Measurements from ENCODE around the gene TRMT1L. TPM values are rescaled to one million over a fixed set of nuclear protein-coding genes. Genes with fewer than 3 reads are reported as not detected.

Gene TRMT1L
- total and polyA plus RNA-seq, 2 of the 8 experiments (the other 6 are each of a cell fraction or from before 2014, with no cell fraction given) = 13.8 to 22.3 TPM

- TF ChIP-seq POU5F1 (IDR thresholded peaks at IDR 0.05; ENCODE audit: low read depth, low read length) (no peak), MAFK (IDR thresholded peaks at IDR 0.05; ENCODE audit: low read depth, low read length) (no peak), NRF1 (IDR thresholded peaks at IDR 0.05; ENCODE audit: low read depth, low read length) (no peak), TBP (IDR thresholded peaks at IDR 0.05; ENCODE audit: low read depth, low read length) (no peak), SP4 (IDR thresholded peaks at IDR 0.05; ENCODE audit: low read length) (no peak), KDM5A (IDR thresholded peaks at IDR 0.05; ENCODE audit: low read length) (no peak), FOSL1 (IDR thresholded peaks at IDR 0.05; ENCODE audit: insufficient read depth, low read depth, low read length) (no peak)
Measured at GRCh38 chr1:185129708-185130107, 27.0 kb downstream of the TRMT1L start (continued).

Data from H1 (cell line).